D721Med (cell line): ENCODE data around the gene NR2F1.

ENCODE experiments used
- DNase-seq: peaks from one replicate; pipeline ENCODE4 v3.0.0; 2011; ENCODE audit warnings: low spot score; ENCODE audit not compliant: insufficient read length
- FAIRE-seq: peaks from 2 replicates; lab custom pipeline; 2011; peaks lifted over from hg19 to GRCh38; lab: Jason Lieb, UNC
- TF ChIP-seq, protein P1 (sequence below): IDR thresholded peaks from 2 replicates; pipeline ENCODE4 v1.5.1; 2012; ENCODE audit warnings: mild to moderate bottlenecking, control low read depth; ENCODE audit not compliant: insufficient read depth; ENCODE audit errors: missing control alignments

NR2F1 gene

DNA sequence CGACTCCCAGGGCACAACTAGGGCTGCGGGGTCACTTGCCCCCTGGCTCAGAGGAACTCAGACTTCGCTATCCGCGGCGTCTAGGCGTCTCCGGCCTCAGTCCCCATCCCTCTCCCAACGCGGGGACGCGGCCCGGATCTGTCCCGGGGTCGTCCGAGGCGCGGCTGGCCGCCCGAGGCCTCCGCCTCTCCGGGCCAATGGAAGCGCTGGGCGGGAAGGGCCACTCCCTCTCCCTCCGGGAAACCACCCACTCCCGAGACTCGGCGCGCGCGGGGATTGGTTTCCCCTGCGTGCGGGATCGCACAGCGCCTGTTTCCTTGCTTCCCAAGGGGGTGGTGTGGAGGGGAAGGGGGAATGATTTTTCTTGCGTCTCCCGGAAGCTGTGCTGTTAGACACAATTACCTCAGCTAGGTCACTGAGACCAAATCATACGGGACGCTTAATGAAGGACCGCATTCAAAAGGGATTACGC, 38.3 kb downstream of the NR2F1 start:
- DNase-seq (no peak), FAIRE-seq (no peak)
- TF ChIP-seq, protein P1, sequence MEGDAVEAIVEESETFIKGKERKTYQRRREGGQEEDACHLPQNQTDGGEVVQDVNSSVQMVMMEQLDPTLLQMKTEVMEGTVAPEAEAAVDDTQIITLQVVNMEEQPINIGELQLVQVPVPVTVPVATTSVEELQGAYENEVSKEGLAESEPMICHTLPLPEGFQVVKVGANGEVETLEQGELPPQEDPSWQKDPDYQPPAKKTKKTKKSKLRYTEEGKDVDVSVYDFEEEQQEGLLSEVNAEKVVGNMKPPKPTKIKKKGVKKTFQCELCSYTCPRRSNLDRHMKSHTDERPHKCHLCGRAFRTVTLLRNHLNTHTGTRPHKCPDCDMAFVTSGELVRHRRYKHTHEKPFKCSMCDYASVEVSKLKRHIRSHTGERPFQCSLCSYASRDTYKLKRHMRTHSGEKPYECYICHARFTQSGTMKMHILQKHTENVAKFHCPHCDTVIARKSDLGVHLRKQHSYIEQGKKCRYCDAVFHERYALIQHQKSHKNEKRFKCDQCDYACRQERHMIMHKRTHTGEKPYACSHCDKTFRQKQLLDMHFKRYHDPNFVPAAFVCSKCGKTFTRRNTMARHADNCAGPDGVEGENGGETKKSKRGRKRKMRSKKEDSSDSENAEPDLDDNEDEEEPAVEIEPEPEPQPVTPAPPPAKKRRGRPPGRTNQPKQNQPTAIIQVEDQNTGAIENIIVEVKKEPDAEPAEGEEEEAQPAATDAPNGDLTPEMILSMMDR = no peak

DNA sequence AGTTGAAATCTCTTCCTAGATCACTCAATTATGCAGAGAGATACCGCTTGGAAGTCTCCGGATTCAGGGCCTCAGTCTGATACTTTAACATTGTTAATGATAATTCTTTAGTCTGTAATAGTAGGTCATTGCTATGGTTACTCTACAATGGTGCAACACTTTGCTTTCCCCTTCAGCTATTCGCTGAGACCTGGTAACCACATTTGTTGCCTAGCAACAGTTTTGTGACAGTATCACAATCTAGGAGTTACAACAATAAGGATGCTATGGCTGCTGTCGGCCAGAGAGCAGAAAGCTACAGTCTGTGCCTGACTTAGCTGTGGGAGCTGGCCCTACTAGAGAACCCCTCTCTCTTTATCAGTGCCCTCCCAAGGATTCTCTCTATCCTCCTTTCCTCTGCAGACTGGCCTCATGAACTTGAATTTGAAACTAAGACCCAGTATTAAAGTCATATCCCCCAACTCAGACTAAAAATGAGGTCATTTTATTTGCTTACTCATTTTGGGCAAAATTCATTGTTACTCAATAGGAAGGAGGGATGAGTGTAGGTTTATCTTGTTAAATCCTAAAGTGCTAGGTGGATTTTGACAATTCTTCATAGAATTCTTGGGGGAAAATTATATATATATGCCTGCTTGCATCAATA, 39.3 kb downstream of the NR2F1 start:
- DNase-seq (no peak), FAIRE-seq (no peak)
- TF ChIP-seq, protein P1 = no peak

DNA sequence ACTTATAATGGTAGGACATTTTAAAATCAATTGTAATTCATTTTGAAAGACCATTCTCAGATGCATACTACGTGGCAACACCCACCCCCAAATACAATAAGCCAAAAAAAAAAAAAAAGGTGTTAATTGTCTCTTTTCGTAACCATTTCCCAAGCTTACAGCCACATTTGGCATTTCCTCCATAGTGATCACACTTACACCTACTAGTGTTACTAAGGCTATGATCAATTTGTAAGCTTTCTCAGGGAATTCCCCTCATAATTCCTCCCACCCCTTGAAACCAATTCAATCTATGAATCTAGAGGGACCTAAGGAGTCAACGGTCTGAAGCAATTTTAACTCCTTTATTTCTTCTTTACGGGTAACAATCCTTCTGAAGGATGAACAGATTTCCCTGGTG, 40.1 kb downstream of the NR2F1 start:
- DNase-seq = no peak
- no peak for FAIRE-seq
- TF ChIP-seq, protein P1 = no peak

DNA sequence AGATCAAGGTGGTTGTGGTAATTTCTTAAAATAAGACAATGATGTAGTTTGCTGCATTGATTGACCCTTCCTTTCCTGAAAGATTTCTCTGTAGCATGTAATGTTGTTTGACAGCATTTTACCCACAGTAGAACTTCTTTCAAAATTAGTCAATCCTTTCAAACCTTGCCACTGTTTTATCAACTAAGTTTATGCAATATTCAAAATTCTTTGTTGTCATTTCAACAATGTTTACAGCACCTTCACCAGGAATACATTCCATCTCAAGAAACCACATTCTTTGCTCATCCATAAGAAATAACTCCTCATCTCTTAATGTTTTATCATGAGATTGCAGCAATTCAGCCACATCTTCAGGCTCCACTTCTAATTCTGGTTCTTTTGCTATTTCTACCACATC, 43.8 kb downstream of the NR2F1 start:
- no peak for FAIRE-seq

DNA sequence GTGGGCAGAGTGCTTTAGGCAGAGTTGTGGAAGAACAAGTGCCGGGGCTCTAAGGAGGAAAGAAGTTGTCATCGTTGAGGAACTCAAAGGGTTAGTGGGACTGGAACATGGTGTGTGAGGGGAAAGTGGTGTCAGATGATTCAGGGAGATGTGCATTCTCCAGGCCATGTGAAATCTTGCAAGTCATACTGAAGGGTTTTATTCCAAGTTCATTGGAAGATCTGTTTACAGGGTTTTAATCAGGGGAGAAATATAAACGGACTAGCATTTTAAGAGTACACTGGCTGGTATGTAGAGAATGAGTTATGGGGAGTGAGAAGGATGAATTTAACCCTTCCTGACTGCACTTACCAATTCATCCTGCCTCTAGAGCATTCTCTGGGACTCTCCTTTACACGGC, 49.3 kb downstream of the NR2F1 start:
- TF ChIP-seq, protein P1 = no peak
- no peak for DNase-seq
- no peak for FAIRE-seq

More for the DNA sequence above, 43.8 kb downstream of the NR2F1 start:
- TF ChIP-seq, protein P1 = no peak
- DNase-seq = no peak

DNA sequence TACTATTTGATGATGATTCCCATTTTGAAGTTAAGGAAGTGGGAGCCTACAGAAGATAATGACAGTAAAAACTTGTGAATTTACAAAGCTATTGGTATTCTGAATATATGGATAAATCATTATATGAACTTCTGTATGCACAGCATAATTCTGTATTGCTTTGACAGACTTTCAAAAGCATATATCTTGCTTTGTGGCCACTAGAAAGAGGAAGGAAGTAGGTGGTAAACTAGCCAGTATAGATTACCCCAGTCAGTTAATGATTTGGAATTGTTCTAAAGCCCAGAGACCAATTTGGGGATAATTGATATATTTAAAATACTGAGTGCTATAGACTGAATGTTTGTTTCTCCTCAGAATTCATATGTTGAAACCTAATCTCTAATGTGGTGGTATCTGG, 53.0 kb downstream of the NR2F1 start:
- DNase-seq (no peak), FAIRE-seq (no peak)
- TF ChIP-seq, protein P1 = no peak

DNA sequence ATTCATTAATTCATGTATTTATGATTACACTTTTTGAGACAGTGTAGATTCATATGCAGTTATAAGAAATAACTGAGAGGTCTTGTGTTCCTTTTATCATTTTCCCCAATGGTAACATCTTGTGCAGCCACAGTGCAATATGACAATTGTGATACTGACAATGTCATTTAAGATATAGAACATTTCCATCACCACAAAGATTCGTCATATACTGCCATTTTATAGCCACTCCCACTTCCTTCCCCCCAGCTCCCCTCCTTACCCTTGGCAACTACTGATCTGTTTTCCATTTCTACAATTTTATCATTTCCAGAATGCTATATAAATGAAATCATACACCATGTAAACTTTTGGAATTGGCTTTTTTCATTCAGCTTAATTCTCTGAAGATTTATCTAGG, 53.8 kb downstream of the NR2F1 start:
- no peak for FAIRE-seq
- TF ChIP-seq, protein P1 = no peak
- DNase-seq = no peak
